Spleen (tissue), 11 donors: ENCODE data around the gene HSD17B12. TPM values are rescaled to one million over a fixed set of nuclear protein-coding genes. Genes with fewer than 3 reads are reported as not detected.

Source experiments
- DNase-seq: peaks from one replicate; pipeline ENCODE4 v3.0.0-alpha.2; 2020
- H3K27ac ChIP-seq, 8 donors: fragments of 200-600 bp; sonication (generic) in 7 of 8; 1 replicate in 4 of 8; 2 replicates in 4 of 8; pipeline versions ENCODE4 v1.5.0 to v1.8.0; 2016 to 2021; ENCODE audit warnings: inconsistent platforms in 4 of 8, mild to moderate bottlenecking in 4 of 8, moderate library complexity in 1 of 8
- H3K27me3 ChIP-seq, 7 donors: fragments of 200-600 bp; sonication (generic) in 6 of 7; replicated peaks in 1 of 7; 1 replicate in 4 of 7; 2 replicates in 3 of 7; pipeline versions ENCODE4 v1.5.0 to v1.8.0; 2016 to 2021; ENCODE audit warnings: inconsistent platforms in 3 of 7, mild to moderate bottlenecking in 1 of 7
- H3K36me3 ChIP-seq, 6 donors: fragments of 200-600 bp; sonication (generic) in 5 of 6; 1 replicate in 4 of 6; 2 replicates in 2 of 6; pipeline versions ENCODE4 v1.5.0 to v1.8.0; 2016 to 2021; ENCODE audit warnings: inconsistent platforms in 2 of 6
- H3K4me1 ChIP-seq, 6 donors: fragments of 200-600 bp; sonication (generic) in 5 of 6; 1 replicate in 3 of 6; 2 replicates in 3 of 6; pipeline versions ENCODE4 v1.5.0 to v1.8.0; 2016 to 2021; ENCODE audit warnings: inconsistent platforms in 3 of 6
- H3K4me3 ChIP-seq, 8 donors: fragments of 200-600 bp; sonication (generic) in 7 of 8; 1 replicate in 4 of 8; 2 replicates in 4 of 8; pipeline versions ENCODE4 v1.5.0 to v1.8.0; 2016 to 2021; ENCODE audit warnings: inconsistent platforms in 4 of 8, mild to moderate bottlenecking in 4 of 8, moderate library complexity in 2 of 8
- H3K9me3 ChIP-seq, 8 donors: fragments of 200-600 bp; sonication (generic) in 7 of 8; 1 replicate in 4 of 8; 2 replicates in 4 of 8; pipeline versions ENCODE4 v1.5.0 to v1.8.0; 2016 to 2021; ENCODE audit warnings: inconsistent platforms in 4 of 8
- POLR2A ChIP-seq, 3 donors: fragments of 450-650 bp; IDR thresholded peaks; one replicate each; pipeline ENCODE4 v1.5.1; 2017; ENCODE audit warnings: antibody characterized with exemption in 3 of 3, mild to moderate bottlenecking in 1 of 3
- POLR2AphosphoS5 ChIP-seq, 3 donors: sonication (generic); formaldehyde crosslinking; IDR thresholded peaks; one replicate each; pipeline ENCODE4 v1.5.1; 2017; ENCODE audit warnings: antibody characterized with exemption in 3 of 3
- WGBS, 5 donors: extraction: QIAGEN DNeasy Blood & Tissue Kit in 3 of 5; methylation state at CpG; one replicate each; pipeline versions ENCODE4 v1.1.5 to v1.1.7; 2013 to 2018; 5-methylcytosine and 5-hydroxymethylcytosine counted together
- intact Hi-C: fragments of 100-400 bp; cut with DNase I; formaldehyde crosslinking; loops from one replicate; pipeline ENCODE4 v1.15.0; 2023; ENCODE audit warnings: low total_unique reads
- polyA plus RNA-seq, 3 donors: library from polyadenylated mRNA; stranded (reverse); fragments of 200-250 nt; gene quantifications; one replicate each; pipeline ENCODE4 v1.2.1, GENCODE V29; 2013
- total RNA-seq, 7 donors: library from RNA; depleted of rRNA in 3 of 7; stranded (reverse); fragments of >200 nt in 3 of 7; fragmentation: NEBNext Ultra II Directional in 4 of 7; extraction: Animal tissue kit (Norgen Biotek cat#: 25700) in 4 of 7; gene quantifications; one replicate each; pipeline versions ENCODE4 v1.1.0 to v1.2.1, GENCODE V29; 2016 to 2021
- TF ChIP-seq, protein P1 (sequence below), 11 experiments: fragments of 200-600 bp in 7 of 11; fragments of 450-650 bp in 4 of 11; sonication (generic) in 4 of 11; IDR thresholded peaks in 8 of 11; conservative IDR thresholded peaks in 3 of 11; 1 replicate in 7 of 11; 2 replicates in 4 of 11; pipeline versions ENCODE4 v1.4.0 to v1.8.0; 2016 to 2021; ENCODE audit warnings: antibody characterized with exemption in 11 of 11, inconsistent platforms in 4 of 11, mild to moderate bottlenecking in 1 of 11
- donor health status: healthy with polysubstance abuse.
- donor health status: DM: no; HTN: no; CAD: no; lungs with moderate emphysema.
- donor health status: DM: no; HTN: no; CAD: no.
- donor health status: Bipolar disorder and iron deficiency.
- donor health status: healthy.
- donor health status: DM: no; HTN: no; CAD: no.
- donor health status: DM: yes; HTN: yes; CAD: no.

HSD17B12 gene
- total and polyA plus RNA-seq, 10 donors, result 17.5 to 80.0 (median 56.3) TPM

- TF ChIP-seq, protein P1, sequence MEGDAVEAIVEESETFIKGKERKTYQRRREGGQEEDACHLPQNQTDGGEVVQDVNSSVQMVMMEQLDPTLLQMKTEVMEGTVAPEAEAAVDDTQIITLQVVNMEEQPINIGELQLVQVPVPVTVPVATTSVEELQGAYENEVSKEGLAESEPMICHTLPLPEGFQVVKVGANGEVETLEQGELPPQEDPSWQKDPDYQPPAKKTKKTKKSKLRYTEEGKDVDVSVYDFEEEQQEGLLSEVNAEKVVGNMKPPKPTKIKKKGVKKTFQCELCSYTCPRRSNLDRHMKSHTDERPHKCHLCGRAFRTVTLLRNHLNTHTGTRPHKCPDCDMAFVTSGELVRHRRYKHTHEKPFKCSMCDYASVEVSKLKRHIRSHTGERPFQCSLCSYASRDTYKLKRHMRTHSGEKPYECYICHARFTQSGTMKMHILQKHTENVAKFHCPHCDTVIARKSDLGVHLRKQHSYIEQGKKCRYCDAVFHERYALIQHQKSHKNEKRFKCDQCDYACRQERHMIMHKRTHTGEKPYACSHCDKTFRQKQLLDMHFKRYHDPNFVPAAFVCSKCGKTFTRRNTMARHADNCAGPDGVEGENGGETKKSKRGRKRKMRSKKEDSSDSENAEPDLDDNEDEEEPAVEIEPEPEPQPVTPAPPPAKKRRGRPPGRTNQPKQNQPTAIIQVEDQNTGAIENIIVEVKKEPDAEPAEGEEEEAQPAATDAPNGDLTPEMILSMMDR (IDR thresholded peaks at IDR 0.05 in 8 of 11, conservative IDR thresholded peaks at IDR 0.05 in 3 of 11), result no peak
- no peak for TF ChIP-seq POLR2A (IDR thresholded peaks at IDR 0.05)
- TF ChIP-seq POLR2AphosphoS5 (IDR thresholded peaks at IDR 0.05), result no peak
- H3K27me3 ChIP-seq, result no peaks in the 10 kb centered on the region
- WGBS, 5 donors, result 49 to 60% (median 52%) methylated on average over 5 of the region's 5 CpGs
- intact Hi-C loops, result no loop called here
- H3K4me1 ChIP-seq, result peaks cover 0 to 27% (median 15%) of the 10 kb centered on the region in 6 donors
- H3K9me3 ChIP-seq, result peaks cover 0 to 3% (median 0%) of the 10 kb centered on the region in 8 donors
- peaks cover 0 to 33% (median 6%) of the 10 kb centered on the region in 6 donors for H3K36me3 ChIP-seq
- no peak overlapping the region for H3K4me3 ChIP-seq
- DNase-seq, result no peak
- no peak overlapping the region for H3K27ac ChIP-seq
Measured at GRCh38 chr11:43736502-43737200, 56.1 kb downstream of the HSD17B12 start.

DNA sequence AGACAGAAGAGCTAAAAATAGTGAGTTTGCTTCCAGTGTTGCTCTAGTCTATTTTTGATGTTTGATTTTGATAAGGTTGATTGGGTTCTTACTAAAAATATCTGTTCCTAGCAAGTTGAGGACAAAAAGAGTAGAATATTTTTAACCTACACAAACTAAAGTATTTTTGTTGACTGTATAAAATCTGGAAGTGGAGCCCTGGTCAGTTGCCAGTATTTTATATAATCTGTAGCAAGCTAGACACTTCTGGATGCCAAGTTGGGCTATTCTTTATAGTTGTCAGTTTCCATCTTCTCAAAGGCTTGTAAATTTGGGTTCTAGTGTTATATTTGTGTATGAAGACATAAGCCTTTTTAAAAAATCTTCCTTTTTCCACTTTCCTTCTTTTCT lies 56.7 kb downstream of the HSD17B12 start:
- Histone ChIP-seq H3K4me3 (no peak overlapping the region), H3K27ac (no peak overlapping the region)
- no peak for DNase-seq

DNA sequence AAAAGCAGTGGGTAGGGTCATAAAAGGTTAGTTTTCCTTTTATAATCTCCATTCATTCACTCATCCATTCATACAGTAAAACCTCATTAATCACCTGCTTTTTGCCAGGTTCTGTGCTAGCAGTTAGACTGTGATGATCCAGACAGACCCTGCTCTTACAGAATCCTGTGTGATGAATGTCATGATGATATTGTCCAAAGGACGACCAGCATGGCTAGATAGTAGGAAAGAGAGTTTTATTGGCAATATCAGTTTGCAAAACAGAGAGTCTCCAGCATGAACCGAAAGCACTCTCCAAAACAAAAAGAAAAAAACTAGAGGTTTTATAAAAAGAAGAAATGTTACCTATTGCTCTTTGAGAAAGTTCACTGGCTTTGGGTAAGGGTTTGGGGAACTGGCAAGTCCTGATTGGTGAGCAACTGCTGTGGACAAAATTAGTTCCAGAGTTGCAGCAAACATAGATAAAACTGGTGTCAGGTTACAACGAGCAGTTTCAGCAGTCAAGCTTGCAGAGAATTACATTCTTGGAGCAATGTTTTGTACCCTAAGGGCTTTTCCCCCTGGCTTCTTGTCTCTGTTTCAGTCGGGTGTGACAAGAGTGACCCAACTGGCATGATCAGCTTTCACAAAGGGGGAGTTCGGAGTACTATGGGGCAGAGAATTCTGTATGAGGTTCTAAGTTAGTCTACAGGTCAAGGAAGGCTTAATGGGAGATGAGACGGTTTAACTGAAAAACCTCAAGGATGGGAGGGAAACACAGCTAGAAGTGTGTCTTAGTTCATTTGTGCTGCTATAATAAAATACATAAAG lies 58.3 kb downstream of the HSD17B12 start:
- Histone ChIP-seq H3K4me1 (peaks cover 0 to 27% (median 15%) of the 10 kb centered on the region in 6 donors), H3K36me3 (peaks cover 0 to 30% (median 11%) of the 10 kb centered on the region in 6 donors), H3K27me3 (no peaks in the 10 kb centered on the region), H3K27ac (no peak overlapping the region), H3K4me3 (no peak overlapping the region), H3K9me3 (peaks cover 0 to 12% (median 4%) of the 10 kb centered on the region in 8 donors)
- WGBS, 5 donors, result 67 to 81% (median 74%) methylated on average over 6 of the region's 6 CpGs
- TF ChIP-seq POLR2AphosphoS5 (IDR thresholded peaks at IDR 0.05) (no peak), POLR2A (IDR thresholded peaks at IDR 0.05) (no peak)
- TF ChIP-seq, protein P1 (IDR thresholded peaks at IDR 0.05 in 8 of 11, conservative IDR thresholded peaks at IDR 0.05 in 3 of 11), result no peak
- DNase-seq, result no peak
- intact Hi-C loops, result no loop called here

More for the DNA sequence above, 56.7 kb downstream of the HSD17B12 start:
- TF ChIP-seq POLR2AphosphoS5 (IDR thresholded peaks at IDR 0.05), result no peak
- no peak for TF ChIP-seq POLR2A (IDR thresholded peaks at IDR 0.05)
- TF ChIP-seq, protein P1 (IDR thresholded peaks at IDR 0.05 in 8 of 11, conservative IDR thresholded peaks at IDR 0.05 in 3 of 11), result no peak
- H3K36me3 ChIP-seq, result peaks cover 0 to 33% (median 6%) of the 10 kb centered on the region in 6 donors
- intact Hi-C loops, result no loop called here
- H3K27me3 ChIP-seq, result no peaks in the 10 kb centered on the region
- H3K4me1 ChIP-seq, result peaks cover 0 to 27% (median 15%) of the 10 kb centered on the region in 6 donors
- peaks cover 0 to 3% (median 0%) of the 10 kb centered on the region in 8 donors for H3K9me3 ChIP-seq

GRCh38 chr11:43746670-43747069 lies 66.1 kb downstream of the HSD17B12 start:
- WGBS, 5 donors, result 75 to 92% (median 83%) methylated on average over 3 of the region's 3 CpGs
- intact Hi-C loops, result no loop called here
- no peak for TF ChIP-seq POLR2A (IDR thresholded peaks at IDR 0.05)
- TF ChIP-seq, protein P1 (IDR thresholded peaks at IDR 0.05 in 8 of 11, conservative IDR thresholded peaks at IDR 0.05 in 3 of 11), result no peak
- TF ChIP-seq POLR2AphosphoS5 (IDR thresholded peaks at IDR 0.05), result no peak
- Histone ChIP-seq H3K9me3 (peaks cover 0 to 29% (median 23%) of the 10 kb centered on the region in 8 donors), H3K36me3 (peaks cover 0 to 30% (median 6%) of the 10 kb centered on the region in 6 donors), H3K27me3 (no peaks in the 10 kb centered on the region), H3K4me3 (peak overlapping the region in 1 of 8 donors; percentile 29), H3K27ac (peak overlapping the region in 6 of 8 donors; percentile 10 to 84 (median 65)), H3K4me1 (no peaks in the 10 kb centered on the region)
- DNase-seq, result no peak
